SJSA1 (cell line): ENCODE results near the gene NTNG2. TPM values are rescaled to one million over a fixed set of nuclear protein-coding genes. Genes with fewer than 3 reads are reported as not detected.

Source experiments
- DNase-seq, 2 experiments: peaks; one replicate each; pipeline ENCODE4 v3.0.0-alpha.2; 2015 to 2020; ENCODE audit warnings: low spot score in 2 of 2, low read depth in 1 of 2
- H3K27ac ChIP-seq: fragments of 250-450 bp; sonication (Bioruptor Pico); 2 replicates; pipeline ENCODE4 v1.5.1; 2020; ENCODE audit warnings: mild to moderate bottlenecking, moderate library complexity
- H3K27me3 ChIP-seq: fragments of 250-450 bp; sonication (Bioruptor Pico); replicated peaks from 2 replicates; pipeline ENCODE4 v1.5.1; 2020; ENCODE audit warnings: mild to moderate bottlenecking, moderate library complexity
- H3K36me3 ChIP-seq: fragments of 250-450 bp; sonication (Bioruptor Pico); 2 replicates; pipeline ENCODE4 v1.5.1; 2020; ENCODE audit warnings: mild to moderate bottlenecking
- H3K4me1 ChIP-seq: fragments of 250-450 bp; sonication (Bioruptor Pico); replicated peaks from 2 replicates; pipeline ENCODE4 v1.6.1; 2021; ENCODE audit warnings: mild to moderate bottlenecking
- H3K4me3 ChIP-seq: fragments of 250-450 bp; sonication (Bioruptor Pico); 2 replicates; pipeline ENCODE4 v1.5.1; 2020; ENCODE audit warnings: mild to moderate bottlenecking
- H3K9me3 ChIP-seq: fragments of 250-450 bp; sonication (Bioruptor Pico); replicated peaks from 2 replicates; pipeline ENCODE4 v1.5.1; 2020; ENCODE audit warnings: mild to moderate bottlenecking
- total RNA-seq: library from RNA; depleted of rRNA; stranded (reverse); fragments of >200 nt; shearing (Covaris generic); gene quantifications from 2 replicates; pipeline ENCODE4 v1.2.3, GENCODE V29; 2014

NTNG2 gene
- total RNA-seq, 1 experiment from 2014 or later = not detected

GRCh38 chr9:132192728-132193127 lies 30.9 kb downstream of the NTNG2 start:
- Histone ChIP-seq H3K4me1 (no peaks in the 10 kb centered on the region), H3K4me3 (no peak overlapping the region), H3K27me3 (peaks cover 17% of the 10 kb centered on the region), H3K36me3 (no peaks in the 10 kb centered on the region), H3K27ac (no peak overlapping the region), H3K9me3 (no peaks in the 10 kb centered on the region)
- DNase-seq = no peak

- no peaks in the 10 kb centered on the region for H3K9me3 ChIP-seq
- no peaks in the 10 kb centered on the region for H3K4me1 ChIP-seq
- peaks cover 11% of the 10 kb centered on the region for H3K27me3 ChIP-seq
- no peak overlapping the region for H3K4me3 ChIP-seq
- no peak for DNase-seq
- H3K27ac ChIP-seq = no peak overlapping the region
- no peaks in the 10 kb centered on the region for H3K36me3 ChIP-seq
Observed at GRCh38 chr9:132193227-132194124, 31.6 kb downstream of the NTNG2 start.

GRCh38 chr9:132194508-132194907 lies 32.6 kb downstream of the NTNG2 start:
- H3K27me3 ChIP-seq = peaks cover 6% of the 10 kb centered on the region
- H3K36me3 ChIP-seq = no peaks in the 10 kb centered on the region
- H3K4me3 ChIP-seq = no peak overlapping the region
- H3K4me1 ChIP-seq = no peaks in the 10 kb centered on the region
- DNase-seq = no peak
- no peak overlapping the region for H3K27ac ChIP-seq
- H3K9me3 ChIP-seq = no peaks in the 10 kb centered on the region

- no peak for DNase-seq
- peaks cover 22% of the 10 kb centered on the region for H3K27me3 ChIP-seq
- no peaks in the 10 kb centered on the region for H3K4me1 ChIP-seq
- H3K36me3 ChIP-seq = no peaks in the 10 kb centered on the region
- no peak overlapping the region for H3K27ac ChIP-seq
- no peaks in the 10 kb centered on the region for H3K9me3 ChIP-seq
- H3K4me3 ChIP-seq = no peak overlapping the region
Observed at GRCh38 chr9:132197315-132197714, 35.5 kb downstream of the NTNG2 start.

- no peak for DNase-seq
- Histone ChIP-seq H3K4me1 (no peaks in the 10 kb centered on the region), H3K4me3 (no peak overlapping the region), H3K36me3 (no peaks in the 10 kb centered on the region), H3K9me3 (no peaks in the 10 kb centered on the region), H3K27me3 (peaks cover 29% of the 10 kb centered on the region), H3K27ac (no peak overlapping the region)
Observed at GRCh38 chr9:132197856-132198550, 36.1 kb downstream of the NTNG2 start.

- Histone ChIP-seq H3K9me3 (no peaks in the 10 kb centered on the region), H3K4me3 (no peak overlapping the region), H3K4me1 (no peaks in the 10 kb centered on the region), H3K27ac (no peak overlapping the region), H3K27me3 (peaks cover 32% of the 10 kb centered on the region), H3K36me3 (no peaks in the 10 kb centered on the region)
- no peak for DNase-seq
Observed at GRCh38 chr9:132199056-132199455, 37.2 kb downstream of the NTNG2 start.

GRCh38 chr9:132200706-132201105 lies 38.8 kb downstream of the NTNG2 start:
- Histone ChIP-seq H3K4me3 (no peak overlapping the region), H3K27me3 (peaks cover 41% of the 10 kb centered on the region), H3K27ac (no peak overlapping the region), H3K36me3 (no peaks in the 10 kb centered on the region), H3K9me3 (no peaks in the 10 kb centered on the region), H3K4me1 (no peaks in the 10 kb centered on the region)
- DNase-seq = no peak

- DNase-seq = no peak
- Histone ChIP-seq H3K4me3 (no peak overlapping the region), H3K36me3 (no peaks in the 10 kb centered on the region), H3K27me3 (peaks cover 41% of the 10 kb centered on the region), H3K9me3 (no peaks in the 10 kb centered on the region), H3K4me1 (no peaks in the 10 kb centered on the region), H3K27ac (no peak overlapping the region)
Observed at GRCh38 chr9:132201139-132201538, 39.3 kb downstream of the NTNG2 start.

- Histone ChIP-seq H3K9me3 (no peaks in the 10 kb centered on the region), H3K27ac (no peak overlapping the region), H3K27me3 (peaks cover 43% of the 10 kb centered on the region), H3K36me3 (no peaks in the 10 kb centered on the region), H3K4me1 (no peaks in the 10 kb centered on the region), H3K4me3 (no peak overlapping the region)
- DNase-seq = no peak
Observed at GRCh38 chr9:132201780-132202703, 40.2 kb downstream of the NTNG2 start.

GRCh38 chr9:132204883-132205282 lies 43.0 kb downstream of the NTNG2 start:
- no peak for DNase-seq
- H3K27me3 ChIP-seq = peaks cover 41% of the 10 kb centered on the region
- no peaks in the 10 kb centered on the region for H3K36me3 ChIP-seq
- H3K27ac ChIP-seq = no peak overlapping the region
- H3K9me3 ChIP-seq = no peaks in the 10 kb centered on the region
- H3K4me1 ChIP-seq = no peaks in the 10 kb centered on the region
- no peak overlapping the region for H3K4me3 ChIP-seq

GRCh38 chr9:132207215-132207614 lies 45.4 kb downstream of the NTNG2 start:
- no peaks in the 10 kb centered on the region for H3K9me3 ChIP-seq
- no peaks in the 10 kb centered on the region for H3K4me1 ChIP-seq
- no peak for DNase-seq
- H3K36me3 ChIP-seq = no peaks in the 10 kb centered on the region
- peaks cover 23% of the 10 kb centered on the region for H3K27me3 ChIP-seq
- no peak overlapping the region for H3K4me3 ChIP-seq
- no peak overlapping the region for H3K27ac ChIP-seq

- DNase-seq = no peak
- no peaks in the 10 kb centered on the region for H3K4me1 ChIP-seq
Observed at GRCh38 chr9:132207839-132208615, 46.2 kb downstream of the NTNG2 start.

GRCh38 chr9:132209228-132209627 lies 47.4 kb downstream of the NTNG2 start:
- Histone ChIP-seq H3K4me1 (peaks cover 6% of the 10 kb centered on the region), H3K36me3 (no peaks in the 10 kb centered on the region), H3K27ac (no peak overlapping the region), H3K4me3 (no peak overlapping the region), H3K27me3 (peaks cover 12% of the 10 kb centered on the region), H3K9me3 (no peaks in the 10 kb centered on the region)
- no peak for DNase-seq

More at GRCh38 chr9:132207839-132208615, 46.2 kb downstream of the NTNG2 start:
- Histone ChIP-seq H3K36me3 (no peaks in the 10 kb centered on the region), H3K27me3 (peaks cover 14% of the 10 kb centered on the region), H3K4me3 (no peak overlapping the region), H3K27ac (no peak overlapping the region), H3K9me3 (no peaks in the 10 kb centered on the region)
